Large intestine (tissue), 3 donors: ENCODE results near the gene FLT3. TPM values are rescaled to one million over a fixed set of nuclear protein-coding genes. Genes with fewer than 3 reads are reported as not detected.
"Not testable (repeated sequence)": the region's sequence is repeated elsewhere in the genome, so short reads cannot be mapped to it uniquely, and the experiment has no call there.

ENCODE experiments used
- DNase-seq, 2 donors: peaks; one replicate each; pipeline versions ENCODE4 v3.0.0 to v3.0.0-alpha.2; 2013
- H3K27ac ChIP-seq: one replicate; pipeline ENCODE4 v1.5.1; 2013; ENCODE audit warnings: low read length
- H3K27me3 ChIP-seq: 2 replicates; pipeline ENCODE4 v1.6.1; 2013; ENCODE audit warnings: low read length; ENCODE audit not compliant: control insufficient read depth, insufficient read depth
- H3K36me3 ChIP-seq: 2 replicates; pipeline ENCODE4 v1.6.1; 2013; ENCODE audit warnings: low read length; ENCODE audit not compliant: control insufficient read depth, insufficient read depth
- H3K4me1 ChIP-seq: one replicate; pipeline ENCODE4 v1.6.1; 2013; ENCODE audit warnings: low read length; ENCODE audit not compliant: control insufficient read depth, insufficient read depth
- H3K4me3 ChIP-seq: one replicate; pipeline ENCODE4 v1.5.1; 2013; ENCODE audit warnings: low read length
- H3K9me3 ChIP-seq: one replicate; pipeline ENCODE4 v1.6.1; 2013; ENCODE audit warnings: mild to moderate bottlenecking, low read depth, low read length, moderate library complexity; ENCODE audit not compliant: control insufficient read depth
- whole genome bisulfite sequencing: methylation state at CpG from one replicate; pipeline ENCODE4 v1.1.5; 2013; ENCODE audit warnings: low lambda C conversion rate; ENCODE audit not compliant: insufficient coverage; 5-methylcytosine and 5-hydroxymethylcytosine counted together
- polyA plus RNA-seq: library from polyadenylated mRNA; unstranded; fragments of 120-200 nt; gene quantifications from one replicate; pipeline ENCODE4 v1.2.1, GENCODE V29; 2013

Gene FLT3
- polyA plus RNA-seq, 1 donor, result 1.1 TPM

DNA sequence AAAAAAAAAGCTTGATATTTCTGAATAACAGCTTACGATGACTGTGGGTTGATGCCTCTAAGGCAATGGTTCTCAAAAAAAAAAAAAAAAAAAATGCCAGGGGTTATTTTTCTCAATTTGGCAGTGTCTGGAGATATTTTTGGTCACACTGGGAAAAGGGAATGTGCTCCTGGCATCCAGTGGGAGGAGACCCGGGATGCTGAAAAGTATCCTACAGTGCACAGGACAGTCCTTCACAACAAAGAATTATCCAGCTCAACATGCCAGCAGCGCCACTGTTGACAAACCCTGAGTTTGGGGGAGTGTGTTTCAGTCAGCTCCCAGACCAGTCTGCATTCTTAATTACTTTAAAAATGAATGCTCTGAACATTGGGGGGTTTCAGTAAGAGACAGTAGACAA lies 54.5 kb downstream of the FLT3 start:
- Histone ChIP-seq H3K27ac (no peak overlapping the region), H3K4me3 (no peak overlapping the region), H3K4me1 (no peaks in the 10 kb centered on the region), H3K27me3 (no peaks in the 10 kb centered on the region), H3K9me3 (no peaks in the 10 kb centered on the region), H3K36me3 (no peaks in the 10 kb centered on the region)
- no peak for DNase-seq
- no CpG with 5 or more reads among the region's 3 CpGs for WGBS

DNA sequence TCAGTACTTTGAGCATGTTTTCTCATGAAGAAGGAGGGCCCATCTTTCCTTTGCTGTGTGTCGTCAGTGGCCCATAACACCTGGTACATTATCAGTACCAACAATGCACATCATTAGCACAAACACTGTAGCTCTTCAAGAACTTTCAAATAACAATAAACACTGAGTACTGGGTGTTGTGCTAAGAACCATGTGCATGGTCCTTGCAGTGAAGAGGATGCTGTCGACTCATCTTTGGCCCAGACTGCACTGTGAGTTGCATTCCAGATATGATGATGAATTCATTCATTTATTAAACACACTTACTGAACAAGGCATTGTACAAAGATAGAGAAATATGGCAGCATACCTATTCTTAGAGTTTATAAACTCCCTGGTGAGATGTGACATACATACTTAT lies 55.8 kb downstream of the FLT3 start:
- Histone ChIP-seq H3K4me3 (no peak overlapping the region), H3K27ac (no peak overlapping the region), H3K27me3 (no peaks in the 10 kb centered on the region), H3K4me1 (no peaks in the 10 kb centered on the region), H3K9me3 (no peaks in the 10 kb centered on the region), H3K36me3 (no peaks in the 10 kb centered on the region)
- no CpG with 5 or more reads among the region's 2 CpGs for WGBS
- DNase-seq, result no peak

DNA sequence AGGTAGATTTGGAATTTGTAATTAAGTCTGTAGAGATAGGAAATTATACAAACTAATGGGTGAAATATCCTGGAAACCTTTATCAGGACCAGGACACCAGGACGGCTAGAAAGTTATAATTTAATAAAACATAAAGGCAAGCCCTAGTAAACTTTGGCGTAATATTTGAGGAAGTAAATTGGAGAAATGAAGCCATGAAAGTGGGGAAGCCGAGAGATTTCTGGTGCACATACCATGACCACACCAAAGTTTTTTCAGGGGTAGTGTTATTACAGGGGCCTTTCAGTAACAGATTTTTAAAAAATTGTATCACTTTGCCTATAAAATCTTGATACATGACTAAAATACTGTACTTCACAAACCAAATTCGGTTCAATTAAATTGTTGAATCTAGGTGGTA lies 57.2 kb downstream of the FLT3 start:
- DNase-seq, result no peak
- Histone ChIP-seq H3K4me1 (no peaks in the 10 kb centered on the region), H3K27me3 (no peaks in the 10 kb centered on the region), H3K4me3 (no peak overlapping the region), H3K27ac (no peak overlapping the region), H3K36me3 (no peaks in the 10 kb centered on the region), H3K9me3 (no peaks in the 10 kb centered on the region)
- 50% methylated on average over 1 of the region's 4 CpGs for WGBS

DNA sequence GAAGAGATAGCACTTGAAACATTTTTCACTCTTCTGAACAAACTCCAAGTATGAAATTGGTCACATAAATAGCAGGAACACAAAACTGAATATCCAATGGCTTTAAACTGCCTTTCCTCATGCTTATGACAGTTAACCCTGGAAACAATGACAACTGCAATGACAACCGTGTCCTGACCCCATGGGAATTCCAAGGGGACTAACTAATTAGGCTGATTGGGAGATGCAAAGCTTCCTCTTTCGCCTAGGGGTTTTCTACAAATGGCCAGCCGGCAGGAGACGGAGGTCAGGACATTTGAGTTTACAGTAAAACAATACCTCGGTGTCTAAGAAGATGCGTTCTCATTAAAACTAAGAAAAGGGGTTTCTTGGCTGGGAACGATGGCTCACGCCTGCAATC lies 58.9 kb downstream of the FLT3 start:
- 91% methylated on average over 4 of the region's 8 CpGs for WGBS
- Histone ChIP-seq H3K27ac (no peak overlapping the region), H3K4me1 (no peaks in the 10 kb centered on the region), H3K4me3 (no peak overlapping the region), H3K36me3 (no peaks in the 10 kb centered on the region), H3K27me3 (no peaks in the 10 kb centered on the region), H3K9me3 (no peaks in the 10 kb centered on the region)
- no peak for DNase-seq

DNA sequence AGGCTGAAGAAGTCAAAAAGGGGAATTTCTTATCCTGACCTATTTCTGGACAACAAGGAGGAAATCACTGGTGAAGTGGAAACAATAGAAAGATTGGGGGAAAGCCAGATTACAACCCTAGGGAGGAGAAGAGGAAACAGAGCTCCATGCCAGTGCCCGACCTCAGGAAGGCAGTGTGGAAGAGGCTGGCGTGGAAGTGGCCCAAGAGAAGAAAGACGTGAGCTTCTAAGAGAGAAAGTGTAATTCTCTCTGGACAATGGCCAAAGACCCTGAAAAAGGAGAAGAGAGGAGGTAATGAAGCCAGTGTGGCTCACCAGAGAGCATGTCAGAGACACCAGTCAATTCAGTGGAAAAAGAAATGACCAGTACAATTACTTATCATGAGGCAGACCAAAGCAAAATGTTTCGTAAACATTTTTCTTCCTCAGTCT lies 59.3 kb downstream of the FLT3 start:
- Histone ChIP-seq H3K4me1 (no peaks in the 10 kb centered on the region), H3K27ac (no peak overlapping the region), H3K36me3 (no peaks in the 10 kb centered on the region), H3K27me3 (no peaks in the 10 kb centered on the region), H3K4me3 (no peak overlapping the region), H3K9me3 (no peaks in the 10 kb centered on the region)
- WGBS, result 100% methylated on average over 1 of the region's 4 CpGs
- no peak for DNase-seq

DNA sequence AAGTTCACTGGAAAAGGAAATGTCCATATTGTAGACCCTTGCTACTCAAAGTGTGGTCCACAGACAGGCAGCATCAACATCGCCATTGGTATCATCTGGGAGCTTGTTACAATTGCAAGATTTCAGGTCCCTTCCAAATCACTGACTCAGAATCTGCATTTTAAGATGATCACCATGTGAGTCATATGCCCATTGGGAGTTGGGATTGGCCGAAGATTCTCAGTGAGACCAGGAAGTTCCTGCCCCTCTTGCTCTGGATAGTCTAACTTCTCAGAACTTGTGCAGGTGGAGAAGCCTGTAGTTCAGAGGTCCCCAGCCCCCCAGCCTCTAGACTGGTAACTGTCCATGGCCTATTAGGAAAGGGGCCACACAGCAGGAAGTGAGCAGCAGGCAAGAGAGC lies 63.0 kb downstream of the FLT3 start:
- Histone ChIP-seq H3K27me3 (peaks cover 2% of the 10 kb centered on the region), H3K9me3 (no peaks in the 10 kb centered on the region), H3K36me3 (no peaks in the 10 kb centered on the region), H3K4me3 (no peak overlapping the region), H3K4me1 (no peaks in the 10 kb centered on the region), H3K27ac (no peak overlapping the region)
- no peak for DNase-seq
- no CpG with 5 or more reads among the region's 2 CpGs for WGBS

DNA sequence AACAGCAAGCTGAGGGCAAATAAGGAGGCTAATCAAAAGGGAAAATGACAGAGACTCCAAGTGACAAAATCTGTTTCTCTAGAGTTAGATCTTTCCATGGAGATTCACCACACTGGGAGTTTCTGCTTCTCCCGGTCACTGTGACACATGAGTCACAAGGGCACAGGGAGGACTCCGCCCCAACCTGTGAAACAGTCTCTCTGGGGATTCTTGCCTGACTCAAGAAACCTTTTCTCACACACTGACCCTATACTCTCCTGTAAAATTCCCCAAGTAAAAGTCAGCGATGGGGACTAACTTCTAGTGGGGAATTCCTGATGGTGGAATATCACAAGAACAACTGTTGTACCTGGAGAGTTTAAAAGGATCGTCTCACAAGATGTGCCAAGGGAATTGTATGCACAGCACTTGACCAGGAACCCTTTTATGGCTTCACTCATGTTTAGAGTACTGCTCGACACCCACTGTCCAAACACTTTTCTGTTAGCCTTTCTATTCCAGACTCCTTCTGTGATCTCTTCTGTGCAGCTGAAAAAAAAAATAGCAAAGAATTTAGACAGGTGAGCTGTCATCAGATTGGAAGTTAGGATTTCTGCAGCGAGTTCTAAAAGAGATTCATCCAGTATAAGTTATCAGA lies 65.1 kb downstream of the FLT3 start:
- H3K4me3 ChIP-seq, result no peak overlapping the region
- H3K27me3 ChIP-seq, result peaks cover 2% of the 10 kb centered on the region
- H3K9me3 ChIP-seq, result no peaks in the 10 kb centered on the region
- H3K36me3 ChIP-seq, result no peaks in the 10 kb centered on the region
- DNase-seq, result peak; percentile 44 to 64
- H3K27ac ChIP-seq, result no peak overlapping the region
- WGBS, result 40% methylated on average over 1 of the region's 6 CpGs
- no peaks in the 10 kb centered on the region for H3K4me1 ChIP-seq

DNA sequence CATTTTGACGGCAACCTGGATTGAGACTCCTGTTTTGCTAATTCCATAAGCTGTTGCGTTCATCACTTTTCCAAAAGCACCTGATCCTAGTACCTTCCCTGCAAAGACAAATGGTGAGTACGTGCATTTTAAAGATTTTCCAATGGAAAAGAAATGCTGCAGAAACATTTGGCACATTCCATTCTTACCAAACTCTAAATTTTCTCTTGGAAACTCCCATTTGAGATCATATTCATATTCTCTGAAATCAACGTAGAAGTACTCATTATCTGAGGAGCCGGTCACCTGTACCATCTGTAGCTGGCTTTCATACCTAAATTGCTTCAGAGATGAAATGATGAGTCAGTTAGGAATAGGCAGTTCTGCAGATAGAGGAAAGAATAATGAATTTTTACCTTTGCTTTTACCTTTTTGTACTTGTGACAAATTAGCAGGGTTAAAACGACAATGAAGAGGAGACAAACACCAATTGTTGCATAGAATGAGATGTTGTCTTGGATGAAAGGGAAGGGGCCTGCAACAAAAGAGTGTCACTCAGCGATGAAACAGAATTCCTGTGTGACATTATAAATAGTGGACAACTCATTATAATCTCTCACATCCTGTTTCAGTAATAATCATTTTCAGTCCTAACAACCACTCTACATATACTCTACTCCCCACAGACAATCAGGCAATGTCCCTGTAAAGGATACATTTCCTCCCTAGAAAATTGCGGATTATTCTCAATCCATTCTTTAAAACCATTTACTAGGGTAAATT lies 66.3 kb downstream of the FLT3 start:
- Histone ChIP-seq H3K4me3 (no peak overlapping the region), H3K27me3 (peaks cover 2% of the 10 kb centered on the region), H3K27ac (no peak overlapping the region), H3K4me1 (no peaks in the 10 kb centered on the region), H3K9me3 (no peaks in the 10 kb centered on the region), H3K36me3 (no peaks in the 10 kb centered on the region)
- DNase-seq, result no peak
- WGBS, result 57% methylated on average over 1 of the region's 8 CpGs

DNA sequence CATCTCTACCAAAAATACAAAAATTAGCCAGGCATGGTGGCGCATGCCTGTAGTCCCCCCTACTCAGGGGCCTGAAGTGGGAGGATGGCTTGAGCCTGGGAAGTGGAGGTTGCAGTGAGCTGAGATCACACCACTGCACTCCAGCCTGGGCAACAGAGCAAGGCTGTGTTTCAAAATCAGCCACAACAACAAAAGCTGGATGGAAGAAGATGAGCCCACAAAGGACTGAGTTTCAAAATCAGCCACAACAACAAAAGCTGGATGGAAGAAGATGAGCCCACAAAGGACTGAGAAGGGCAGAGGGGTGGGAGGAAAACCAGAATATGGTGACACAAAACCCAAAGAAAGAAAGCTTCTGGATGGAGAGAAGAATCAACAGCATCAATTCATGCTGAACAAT lies 67.9 kb downstream of the FLT3 start:
- not testable (repeated sequence) for H3K4me3 ChIP-seq, H3K27ac ChIP-seq, H3K4me1 ChIP-seq, H3K36me3 ChIP-seq, H3K27me3 ChIP-seq, H3K9me3 ChIP-seq, DNase-seq
- no CpG with 5 or more reads among the region's 1 CpG for WGBS

DNA sequence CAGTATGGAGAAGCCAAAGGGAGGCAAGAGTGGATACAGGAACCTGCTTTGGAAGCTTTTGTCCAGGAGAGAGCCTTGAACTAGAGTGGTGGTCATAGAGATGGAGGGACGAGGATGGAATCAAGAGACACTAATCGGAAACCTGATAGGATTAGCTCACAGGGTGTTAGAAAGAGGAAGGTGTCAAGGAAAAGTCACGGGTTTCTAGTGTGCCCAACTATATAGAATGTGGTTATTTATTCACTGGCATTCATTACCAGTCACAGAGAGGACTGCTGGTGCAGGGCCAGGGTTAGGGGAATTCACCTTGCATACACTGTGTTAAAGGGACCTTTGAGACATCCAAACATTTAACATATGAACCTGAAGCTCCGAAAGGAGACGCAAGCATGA lies 68.5 kb downstream of the FLT3 start:
- Histone ChIP-seq H3K27ac (no peak overlapping the region), H3K36me3 (no peaks in the 10 kb centered on the region), H3K27me3 (peaks cover 2% of the 10 kb centered on the region), H3K4me3 (no peak overlapping the region), H3K9me3 (no peaks in the 10 kb centered on the region), H3K4me1 (no peaks in the 10 kb centered on the region)
- 100% methylated on average over 1 of the region's 5 CpGs for WGBS
- DNase-seq, result no peak
